GM23248 (cell line): ENCODE results near the gene TRAF5. TPM values are rescaled to one million over a fixed set of nuclear protein-coding genes. Genes with fewer than 3 reads are reported as not detected.
"Not testable (repeated sequence)": the region's sequence is repeated elsewhere in the genome, so short reads cannot be mapped to it uniquely, and the experiment has no call there.

Experiments
- DNase-seq: peaks from one replicate; pipeline ENCODE4 v3.0.0-alpha.2; 2015
- H2AFZ ChIP-seq: fragments of 200-600 bp; sonication (generic); 2 replicates; pipeline ENCODE4 v1.6.1; 2016; ENCODE audit warnings: antibody characterized with exemption
- H3F3A ChIP-seq: fragments of 200-600 bp; sonication (generic); 2 replicates; pipeline ENCODE4 v1.6.1; 2016; ENCODE audit warnings: mild to moderate bottlenecking, antibody characterized with exemption, mixed run types; ENCODE audit not compliant: insufficient read depth
- H3K27ac ChIP-seq: fragments of 200-600 bp; sonication (generic); 2 replicates; pipeline ENCODE4 v1.5.1; 2016; ENCODE audit warnings: mild to moderate bottlenecking
- H3K27me3 ChIP-seq: fragments of 200-600 bp; sonication (generic); replicated peaks from 2 replicates; pipeline ENCODE4 v1.6.1; 2016; ENCODE audit warnings: mild to moderate bottlenecking; ENCODE audit not compliant: insufficient read depth
- H3K36me3 ChIP-seq: fragments of 200-600 bp; sonication (generic); 2 replicates; pipeline ENCODE4 v1.6.1; 2016; ENCODE audit warnings: low read depth, mild to moderate bottlenecking
- H3K4me1 ChIP-seq: fragments of 200-600 bp; sonication (generic); 2 replicates; pipeline ENCODE4 v1.6.1; 2016; ENCODE audit warnings: mild to moderate bottlenecking; ENCODE audit not compliant: insufficient read depth
- H3K4me2 ChIP-seq: fragments of 200-600 bp; sonication (generic); one replicate; pipeline ENCODE4 v1.6.1; 2016; ENCODE audit warnings: mild to moderate bottlenecking; ENCODE audit not compliant: unreplicated experiment
- H3K4me3 ChIP-seq: fragments of 200-600 bp; sonication (generic); 2 replicates; pipeline ENCODE4 v1.5.1; 2016; ENCODE audit warnings: mild to moderate bottlenecking
- H3K79me2 ChIP-seq: fragments of 200-600 bp; sonication (generic); 2 replicates; pipeline ENCODE4 v1.6.1; 2016; ENCODE audit warnings: mild to moderate bottlenecking; ENCODE audit not compliant: insufficient read depth
- H3K9ac ChIP-seq: fragments of 200-600 bp; sonication (generic); 2 replicates; pipeline ENCODE4 v1.6.1; 2016; ENCODE audit warnings: mild to moderate bottlenecking
- H3K9me2 ChIP-seq: fragments of 200-600 bp; sonication (generic); 2 replicates; pipeline ENCODE4 v1.6.1; 2016; ENCODE audit warnings: mixed run types, mild to moderate bottlenecking, moderate library complexity; ENCODE audit not compliant: insufficient read depth
- H3K9me3 ChIP-seq: fragments of 200-600 bp; sonication (generic); one replicate; pipeline ENCODE4 v1.6.1; 2017; ENCODE audit warnings: low read depth
- H4K20me1 ChIP-seq: fragments of 200-600 bp; sonication (generic); 2 replicates; pipeline ENCODE4 v1.6.0; 2016; ENCODE audit not compliant: insufficient read depth
- EZH2 ChIP-seq: fragments of 200-600 bp; sonication (generic); IDR thresholded peaks from 2 replicates; pipeline ENCODE4 v1.6.1; 2018; ENCODE audit warnings: antibody characterized with exemption, mild to moderate bottlenecking; ENCODE audit not compliant: insufficient read depth, poor library complexity, severe bottlenecking
- EZH2phosphoT487 ChIP-seq: fragments of 200-600 bp; sonication (generic); IDR thresholded peaks from 2 replicates; pipeline ENCODE4 v1.6.1; 2018; ENCODE audit warnings: antibody characterized with exemption, moderate library complexity, mild to moderate bottlenecking, low read depth; ENCODE audit not compliant: insufficient read depth
- WGBS, 2 experiments: methylation state at CpG; one replicate each; pipeline ENCODE4 v1.1.6; 2015 to 2017; ENCODE audit warnings: low lambda C conversion rate in 2 of 2, low coverage in 1 of 2; ENCODE audit errors: missing lambda C conversion rate in 2 of 2; 5-methylcytosine and 5-hydroxymethylcytosine counted together
- in situ Hi-C: fragments of 300-500 bp; cut with MboI; formaldehyde crosslinking; loops from 2 replicates; pipeline ENCODE4 v1.15.0; 2020
- polyA plus RNA-seq: library from polyadenylated mRNA; unstranded; fragments of >200 nt; fragmentation: Nextera tagmentation; extraction: Ambion mirVana; gene quantifications from 2 replicates; pipeline ENCODE4 v1.2.1, GENCODE V29; 2016
- total RNA-seq: library from RNA; depleted of rRNA; stranded (reverse); fragments of >200 nt; shearing (Covaris generic); gene quantifications from 2 replicates; pipeline ENCODE4 v1.2.3, GENCODE V29; 2014

TRAF5 gene
- total and polyA plus RNA-seq, 2 experiments from 2014 or later = 5.7 to 7.7 TPM

DNA sequence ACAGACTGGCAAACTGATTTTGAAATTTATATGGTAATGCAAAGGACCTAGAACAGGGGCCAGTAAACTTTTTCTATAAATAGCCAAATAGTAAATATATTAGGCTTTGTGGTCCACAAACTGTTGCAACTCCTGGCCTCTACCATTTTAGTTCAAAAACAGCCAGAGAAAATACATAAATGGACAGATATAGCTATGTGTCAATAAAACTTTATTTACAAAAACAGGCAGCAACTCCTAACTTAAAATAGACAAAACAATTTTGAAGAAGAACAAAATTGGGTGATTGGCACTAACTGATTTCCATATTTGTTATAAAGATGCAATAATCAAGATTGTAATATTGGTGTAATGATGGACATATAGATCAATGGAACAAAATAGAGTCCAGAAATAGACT is 6.7 kb upstream of the TRAF5 start:
- Histone ChIP-seq H3K4me1 (no peaks in the 10 kb centered on the region; the same call in 1 of the 2 replicates), H3K4me2 (no peak overlapping the region), H2AFZ (no peak overlapping the region), H3K4me3 (no peak overlapping the region), H3K9me3 (no peaks in the 10 kb centered on the region), H3F3A (0 out of 2 replicates have a peak, but pooled peaks cover 16% of the 10 kb centered on the region), H3K27me3 (no peaks in the 10 kb centered on the region), H3K36me3 (peaks cover 5% of the 10 kb centered on the region), H4K20me1 (no peaks in the 10 kb centered on the region), H3K79me2 (no peaks in the 10 kb centered on the region), H3K9me2 (no peaks in the 10 kb centered on the region), H3K9ac (no peak overlapping the region), H3K27ac (no peak overlapping the region)
- TF ChIP-seq EZH2 (no peak), EZH2phosphoT487 (no peak)
- DNase-seq = no peak
- in situ Hi-C loops = loop anchor here (10.0 kb wide), 1 partner anchor 335 kb away; no protein-coding TSS in a partner anchor

DNA sequence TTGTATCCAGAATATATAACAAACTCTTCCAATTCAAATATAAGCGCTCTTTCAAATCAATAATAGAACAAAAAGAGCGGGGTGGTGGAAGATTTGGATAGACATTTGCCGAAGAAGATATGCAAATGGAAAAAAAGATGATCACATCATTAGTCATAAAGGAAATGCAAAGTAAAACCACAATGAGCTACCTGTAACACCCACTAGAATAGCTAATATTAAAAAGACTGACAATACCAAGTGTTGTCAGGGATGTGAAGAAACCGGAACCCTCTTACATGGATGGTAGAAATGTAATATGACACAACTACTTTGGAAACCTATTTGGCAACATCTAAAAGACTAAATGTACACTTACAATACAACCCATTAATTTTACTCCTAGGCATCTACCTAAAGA is 5.7 kb upstream of the TRAF5 start:
- Histone ChIP-seq H3K36me3 (no peaks in the 10 kb centered on the region), H2AFZ (no peak overlapping the region), H3K79me2 (no peaks in the 10 kb centered on the region), H3K9me3 (no peaks in the 10 kb centered on the region), H3K27ac (no peak overlapping the region), H3K9ac (no peak overlapping the region), H3K4me2 (no peak overlapping the region), H3K4me3 (no peak overlapping the region; the same call in 1 of the 2 replicates), H3K9me2 (no peaks in the 10 kb centered on the region), H3K4me1 (no peaks in the 10 kb centered on the region; the same call in 1 of the 2 replicates), H3F3A (0 out of 2 replicates have a peak, but pooled peaks cover 11% of the 10 kb centered on the region), H3K27me3 (no peaks in the 10 kb centered on the region), H4K20me1 (no peaks in the 10 kb centered on the region)
- 87 to 88% methylated on average over 4 of the region's 4 CpGs for WGBS, 2 experiments
- peak; percentile 10 for DNase-seq
- TF ChIP-seq EZH2 = no peak
- TF ChIP-seq EZH2phosphoT487 = no peak
- in situ Hi-C loops = loop anchor here (10.0 kb wide), 1 partner anchor 334 kb away; no protein-coding TSS in a partner anchor

DNA sequence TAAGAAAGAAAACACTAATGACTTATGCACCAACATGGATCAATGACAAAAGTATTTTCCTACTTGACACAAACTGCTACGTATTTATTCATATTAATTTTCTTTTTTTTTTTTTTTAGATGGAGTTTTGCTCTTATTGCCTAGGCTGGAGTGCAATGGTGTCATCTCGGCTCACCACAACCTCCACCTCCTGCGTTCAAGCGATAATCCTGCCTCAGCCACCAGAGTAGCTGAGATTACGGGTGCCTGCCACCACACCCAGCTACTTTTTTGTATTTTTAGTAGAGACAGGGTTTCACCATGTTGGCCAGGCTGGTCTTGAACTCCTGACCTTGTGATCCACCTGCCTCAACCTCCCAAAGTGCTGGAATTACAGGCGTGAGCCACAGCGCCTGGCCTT is 5.0 kb upstream of the TRAF5 start:
- in situ Hi-C loops = loop anchor here (10.0 kb wide), 1 partner anchor 333 kb away; no protein-coding TSS in a partner anchor
- H3K9ac ChIP-seq, H4K20me1 ChIP-seq, H3K4me3 ChIP-seq, H3F3A ChIP-seq, H3K79me2 ChIP-seq, H3K4me1 ChIP-seq, H3K9me2 ChIP-seq, H3K27me3 ChIP-seq, H3K36me3 ChIP-seq, H3K9me3 ChIP-seq, H2AFZ ChIP-seq, DNase-seq, H3K4me2 ChIP-seq, H3K27ac ChIP-seq: not testable (repeated sequence)
- 88 to 90% methylated on average over 7 of the region's 7 CpGs for WGBS, 2 experiments

DNA sequence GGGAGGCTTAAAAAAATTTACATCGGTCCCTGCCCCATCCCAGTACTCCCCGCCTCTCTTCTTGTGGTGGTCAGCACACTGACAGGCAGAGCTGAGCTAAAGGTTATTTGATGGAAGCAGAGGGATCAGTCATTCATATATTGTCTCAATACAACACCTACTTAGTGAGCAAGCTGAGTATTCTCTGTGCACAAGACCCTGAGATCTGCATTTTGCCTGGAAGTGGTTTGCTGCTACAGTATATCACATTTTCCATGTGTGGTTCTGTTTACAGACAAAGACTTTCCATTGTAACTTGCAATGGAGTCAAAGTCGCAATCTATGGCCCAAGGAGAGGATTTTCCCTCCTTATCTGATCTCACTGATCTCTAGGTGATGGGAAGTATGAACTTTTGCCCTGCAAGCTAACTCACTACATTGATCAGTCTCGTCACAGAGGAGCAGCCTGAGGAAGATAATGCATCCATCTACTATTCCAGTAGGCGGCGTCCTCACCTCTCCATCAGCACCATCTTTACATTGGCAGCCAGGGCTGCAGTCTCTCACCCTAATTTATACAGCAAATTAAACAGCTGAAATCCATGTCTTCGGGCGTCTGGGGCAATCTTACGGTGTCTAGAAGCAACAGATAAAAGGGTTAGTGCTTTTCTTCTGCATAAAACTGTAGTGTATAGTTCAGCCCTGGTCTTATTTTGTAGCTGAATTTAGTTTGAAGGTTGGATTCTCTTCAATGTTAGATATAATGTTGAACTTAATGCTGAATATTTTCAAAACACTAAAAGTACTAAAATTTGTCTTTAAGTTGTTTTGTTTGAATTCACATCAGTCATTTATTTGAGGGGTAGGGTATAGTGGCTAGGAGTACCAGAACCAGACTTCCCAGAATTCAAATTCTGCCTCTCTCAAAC is 3.2 kb upstream of the TRAF5 start:
- Histone ChIP-seq H3K4me3 (no peak overlapping the region), H3F3A (no peaks in the 10 kb centered on the region), H3K27me3 (no peaks in the 10 kb centered on the region), H2AFZ (no peak overlapping the region), H3K4me1 (no peaks in the 10 kb centered on the region; the same call in 1 of the 2 replicates), H4K20me1 (no peaks in the 10 kb centered on the region), H3K27ac (no peak overlapping the region), H3K9me3 (no peaks in the 10 kb centered on the region), H3K9ac (no peak overlapping the region), H3K79me2 (no peaks in the 10 kb centered on the region), H3K36me3 (no peaks in the 10 kb centered on the region), H3K4me2 (no peak overlapping the region), H3K9me2 (no peaks in the 10 kb centered on the region)
- TF ChIP-seq EZH2phosphoT487 (no peak), EZH2 (no peak)
- DNase-seq = peak; percentile 82
- 21 to 22% methylated on average over 9 of the region's 9 CpGs for whole genome bisulfite sequencing, 2 experiments
- in situ Hi-C loops = loop anchor here (10.0 kb wide), 1 partner anchor 331 kb away; no protein-coding TSS in a partner anchor
